GM23338 (cell line): ENCODE measurements around the gene GALNT15. TPM values are rescaled to one million over a fixed set of nuclear protein-coding genes. Genes with fewer than 3 reads are reported as not detected.

Source experiments
- ATAC-seq: fragments of 200-7000 bp; cut with Tn5 transposase; 3 replicates; pipeline ENCODE4 v1.9.1; 2020
- DNase-seq: peaks from one replicate; pipeline ENCODE4 v3.0.0-alpha.2; 2015; ENCODE audit warnings: low spot score
- H2AFZ ChIP-seq: fragments of 200-600 bp; sonication (generic); 2 replicates; pipeline ENCODE4 v1.8.0; 2016; ENCODE audit warnings: antibody characterized with exemption, mild to moderate bottlenecking, moderate library complexity
- H3F3A ChIP-seq: fragments of 200-600 bp; sonication (generic); replicated peaks from 2 replicates; pipeline ENCODE4 v1.8.0; 2017; ENCODE audit warnings: antibody characterized with exemption, mixed run types, low read depth
- H3K27ac ChIP-seq: fragments of 200-600 bp; sonication (generic); 2 replicates; pipeline ENCODE4 v1.6.1; 2016; ENCODE audit warnings: low read depth
- H3K27me3 ChIP-seq: fragments of 200-600 bp; sonication (generic); 2 replicates; pipeline ENCODE4 v1.8.0; 2016; ENCODE audit warnings: mild to moderate bottlenecking, mixed run types, moderate library complexity; ENCODE audit not compliant: insufficient read depth
- H3K36me3 ChIP-seq: fragments of 200-600 bp; sonication (generic); 2 replicates; pipeline ENCODE4 v1.8.0; 2016; ENCODE audit warnings: mild to moderate bottlenecking; ENCODE audit not compliant: insufficient read depth
- H3K4me1 ChIP-seq: fragments of 200-600 bp; sonication (generic); 2 replicates; pipeline ENCODE4 v1.8.0; 2016; ENCODE audit warnings: mild to moderate bottlenecking, moderate library complexity; ENCODE audit not compliant: insufficient read depth
- H3K4me2 ChIP-seq: fragments of 200-600 bp; sonication (generic); 2 replicates; pipeline ENCODE4 v1.7.1; 2017; ENCODE audit warnings: mixed run types
- H3K4me3 ChIP-seq: fragments of 200-600 bp; sonication (generic); 2 replicates; pipeline ENCODE4 v1.6.1; 2016; ENCODE audit warnings: mixed run types
- H3K79me2 ChIP-seq: fragments of 200-600 bp; sonication (generic); replicated peaks from 2 replicates; pipeline ENCODE4 v1.8.0; 2017; ENCODE audit warnings: mild to moderate bottlenecking; ENCODE audit not compliant: insufficient read depth
- H3K9me2 ChIP-seq: fragments of 200-600 bp; sonication (generic); 2 replicates; pipeline ENCODE4 v1.8.0; 2017; ENCODE audit not compliant: insufficient read depth
- H4K20me1 ChIP-seq: fragments of 200-600 bp; sonication (generic); replicated peaks from 2 replicates; pipeline ENCODE4 v1.8.0; 2017; ENCODE audit warnings: mild to moderate bottlenecking; ENCODE audit not compliant: insufficient read depth
- H3K27ac Mint-ChIP-seq: 2 replicates; pipeline ENCODE4 v1.8.0; 2020; ENCODE audit warnings: inconsistent platforms, mild to moderate bottlenecking, moderate library complexity, mixed read lengths
- H3K27me3 Mint-ChIP-seq: 3 replicates; pipeline ENCODE4 v1.8.0; 2022; ENCODE audit warnings: low read depth, mild to moderate bottlenecking, moderate library complexity, mixed read lengths, inconsistent platforms; ENCODE audit not compliant: insufficient read depth, poor library complexity
- H3K36me3 Mint-ChIP-seq: 3 replicates; pipeline ENCODE4 v1.8.0; 2021; ENCODE audit warnings: low read depth, mild to moderate bottlenecking, inconsistent platforms, moderate library complexity, mixed read lengths
- H3K4me1 Mint-ChIP-seq: 3 replicates; pipeline ENCODE4 v1.8.0; 2020; ENCODE audit warnings: mild to moderate bottlenecking, inconsistent platforms, mixed read lengths
- H3K4me3 Mint-ChIP-seq: 3 replicates; pipeline ENCODE4 v1.8.0; 2021; ENCODE audit warnings: moderate library complexity, mild to moderate bottlenecking, inconsistent platforms, mixed read lengths
- H3K9me3 Mint-ChIP-seq: 3 replicates; pipeline ENCODE4 v1.8.0; 2020; ENCODE audit warnings: moderate library complexity, mild to moderate bottlenecking, inconsistent platforms, mixed read lengths
- EZH2phosphoT487 ChIP-seq: fragments of 200-600 bp; sonication (generic); IDR thresholded peaks from one replicate; pipeline ENCODE4 v1.8.1; 2018; ENCODE audit warnings: antibody characterized with exemption; ENCODE audit not compliant: unreplicated experiment
- NANOG ChIP-seq: IDR thresholded peaks from 2 replicates; pipeline ENCODE4 v1.6.1; 2016; ENCODE audit warnings: antibody characterized with exemption, borderline replicate concordance
- POLR2AphosphoS5 ChIP-seq: IDR thresholded peaks from 2 replicates; pipeline ENCODE4 v1.6.1; 2016; ENCODE audit warnings: antibody characterized with exemption, low read depth
- REST ChIP-seq: IDR thresholded peaks from one replicate; pipeline ENCODE4 v1.6.1; 2018; ENCODE audit warnings: antibody characterized with exemption; ENCODE audit not compliant: unreplicated experiment
- STAT1 ChIP-seq: IDR thresholded peaks from one replicate; pipeline ENCODE4 v1.6.1; 2016; ENCODE audit warnings: antibody characterized with exemption; ENCODE audit not compliant: unreplicated experiment
- ZNF331 ChIP-seq: fragments of 250-450 bp; sonication (Bioruptor Pico); IDR thresholded peaks from 2 replicates; pipeline ENCODE4 v1.5.0; 2020; ENCODE audit warnings: low read depth, mild to moderate bottlenecking, moderate library complexity
- ZNF462 ChIP-seq: fragments of 250-450 bp; sonication (Bioruptor Pico); IDR thresholded peaks from 2 replicates; pipeline ENCODE4 v1.5.0; 2020; ENCODE audit warnings: mild to moderate bottlenecking, moderate library complexity
- polyA plus RNA-seq: library from polyadenylated mRNA; unstranded; fragments of >200 nt; fragmentation: Nextera tagmentation; extraction: Ambion mirVana; gene quantifications from 2 replicates; pipeline ENCODE4 v1.2.1, GENCODE V29; 2016
- total RNA-seq: library from RNA; depleted of rRNA; stranded (reverse); fragments of >200 nt; shearing (Covaris generic); gene quantifications from 2 replicates; pipeline ENCODE4 v1.2.3, GENCODE V29; 2014

Gene GALNT15
- total and polyA plus RNA-seq, 2 experiments from 2014 or later: 0.06 to 0.35 TPM

GRCh38 chr3:16203671-16204629 lies 29.5 kb downstream of the GALNT15 start:
- Mint-ChIP-seq H3K4me1 (peaks cover 12% of the 10 kb centered on the region; the same call in 2 of the 3 replicates), H3K9me3 (no peaks in the 10 kb centered on the region), H3K27ac (no peak overlapping the region), H3K36me3 (no peaks in the 10 kb centered on the region; the same call in 2 of the 3 replicates), H3K27me3 (peaks cover 2% of the 10 kb centered on the region), H3K4me3 (no peak overlapping the region)
- DNase-seq: peak; percentile 10
- Histone ChIP-seq H3K9me2 (0 out of 2 replicates have a peak, but pooled peaks cover 6% of the 10 kb centered on the region), H3K27ac (no peak overlapping the region), H4K20me1 (no peaks in the 10 kb centered on the region), H3K79me2 (no peaks in the 10 kb centered on the region), H3K4me2 (no peak overlapping the region), H3K4me3 (no peak overlapping the region), H3F3A (no peaks in the 10 kb centered on the region), H3K4me1 (peaks cover 5% of the 10 kb centered on the region), H3K36me3 (no peaks in the 10 kb centered on the region), H2AFZ (peak overlapping the region; percentile 92), H3K27me3 (no peaks in the 10 kb centered on the region)
- TF ChIP-seq POLR2AphosphoS5 (no peak), NANOG (no peak), ZNF462 (CRISPR knock-in tag) (no peak), EZH2phosphoT487 (no peak), ZNF331 (CRISPR knock-in tag) (no peak), STAT1 (no peak), REST (no peak)
- peak; percentile 70 for ATAC-seq
